Testis (tissue), 3 donors: ENCODE results near the gene NPAS1. TPM values are rescaled to one million over a fixed set of nuclear protein-coding genes. Genes with fewer than 3 reads are reported as not detected.
"Not testable (repeated sequence)": the region's sequence is repeated elsewhere in the genome, so short reads cannot be mapped to it uniquely, and the experiment has no call there.

Experiments used
- DNase-seq: peaks from one replicate; pipeline ENCODE4 v3.0.0-alpha.2; 2019
- H3K27ac ChIP-seq, 2 donors: fragments of 200-600 bp; sonication (generic); one replicate each; pipeline ENCODE4 v1.5.1; 2019
- H3K27me3 ChIP-seq: fragments of 200-600 bp; sonication (generic); one replicate; pipeline ENCODE4 v1.5.1; 2019
- H3K36me3 ChIP-seq: fragments of 200-600 bp; sonication (generic); one replicate; pipeline ENCODE4 v1.5.1; 2017; ENCODE audit warnings: low read depth; ENCODE audit errors: missing control alignments
- H3K4me1 ChIP-seq: fragments of 200-600 bp; sonication (generic); one replicate; pipeline ENCODE4 v1.5.1; 2019
- H3K4me3 ChIP-seq, 2 donors: fragments of 200-600 bp; sonication (generic); one replicate each; pipeline ENCODE4 v1.5.1; 2017 to 2019
- H3K9me3 ChIP-seq: fragments of 200-600 bp; sonication (generic); one replicate; pipeline ENCODE4 v1.5.1; 2017
- CTCF ChIP-seq, 3 experiments: fragments of 450-650 bp in 2 of 3; fragments of 200-600 bp in 1 of 3; sonication (generic) in 1 of 3; IDR thresholded peaks; one replicate each; pipeline ENCODE4 v1.5.1; 2016 to 2019; ENCODE audit warnings: antibody characterized with exemption in 3 of 3, mild to moderate bottlenecking in 2 of 3, moderate library complexity in 1 of 3
- POLR2A ChIP-seq: fragments of 450-650 bp; IDR thresholded peaks from one replicate; pipeline ENCODE4 v1.6.1; 2017; ENCODE audit warnings: antibody characterized with exemption, mild to moderate bottlenecking, moderate library complexity
- WGBS, 2 donors: methylation state at CpG; one replicate each; pipeline ENCODE4 v1.1.5; 2018; 5-methylcytosine and 5-hydroxymethylcytosine counted together
- intact Hi-C: fragments of 100-400 bp; cut with DNase I; formaldehyde crosslinking; loops from one replicate; pipeline ENCODE4 v1.15.1; 2023; ENCODE audit warnings: low total_unique reads
- polyA plus RNA-seq: library from polyadenylated mRNA; stranded (reverse); fragments of 350-450 nt; fragmentation: Illumina TruSeq; extraction: RNeasy Lipid Tissue Mini Kit (QIAGEN cat#74804); gene quantifications from one replicate; pipeline ENCODE4 v1.2.3, GENCODE V29; 2014; ENCODE audit warnings: low read depth, low replicate concordance; ENCODE audit not compliant: insufficient read depth
- total RNA-seq, 2 donors: library from RNA; depleted of rRNA; stranded (reverse); fragments of >200 nt; gene quantifications; one replicate each; pipeline ENCODE4 v1.2.3, GENCODE V29; 2016

The NPAS1 gene
- total and polyA plus RNA-seq, 3 donors from 2014 or later: 1.1 to 2.5 (median 1.1) TPM

- H3K27ac ChIP-seq: no peak overlapping the region
- H3K9me3 ChIP-seq: no peaks in the 10 kb centered on the region
- TF ChIP-seq CTCF (IDR thresholded peaks at IDR 0.05): no peak
- no peak for TF ChIP-seq POLR2A
- H3K4me3 ChIP-seq: no peak overlapping the region
- WGBS, 2 donors: 73 to 80% methylated on average over 12 to 15 of the region's 15 CpGs
- intact Hi-C loops: no loop called here
- no peak for DNase-seq
- no peaks in the 10 kb centered on the region for H3K4me1 ChIP-seq
- H3K27me3 ChIP-seq: no peaks in the 10 kb centered on the region
- no peaks in the 10 kb centered on the region for H3K36me3 ChIP-seq
These were observed 14.4 kb upstream of the NPAS1 start for GRCh38 chr19:47005164-47005641.

GRCh38 chr19:47005873-47006272, 13.8 kb upstream of the NPAS1 start:
- no peaks in the 10 kb centered on the region for H3K36me3 ChIP-seq
- no peak overlapping the region for H3K27ac ChIP-seq
- H3K4me1 ChIP-seq: no peaks in the 10 kb centered on the region
- H3K27me3 ChIP-seq: no peaks in the 10 kb centered on the region
- no peak for DNase-seq
- WGBS, 2 donors: 89 to 91% methylated on average over 4 of the region's 4 CpGs
- intact Hi-C loops: no loop called here
- no peaks in the 10 kb centered on the region for H3K9me3 ChIP-seq
- no peak overlapping the region for H3K4me3 ChIP-seq
- TF ChIP-seq CTCF (IDR thresholded peaks at IDR 0.05) (no peak), POLR2A (no peak)

- no peaks in the 10 kb centered on the region for H3K36me3 ChIP-seq
- H3K27ac ChIP-seq: no peak overlapping the region
- H3K27me3 ChIP-seq: no peaks in the 10 kb centered on the region
- no peak for DNase-seq
- no peak overlapping the region for H3K4me3 ChIP-seq
- WGBS, 2 donors: 82 to 85% methylated on average over 8 of the region's 8 CpGs
- TF ChIP-seq POLR2A (no peak), CTCF (IDR thresholded peaks at IDR 0.05) (no peak)
- no peaks in the 10 kb centered on the region for H3K9me3 ChIP-seq
- H3K4me1 ChIP-seq: no peaks in the 10 kb centered on the region
- intact Hi-C loops: no loop called here
These were observed 13.1 kb upstream of the NPAS1 start for GRCh38 chr19:47006496-47006895.

GRCh38 chr19:47010549-47010948, 9.1 kb upstream of the NPAS1 start:
- H3K9me3 ChIP-seq, intact Hi-C loops, H3K27me3 ChIP-seq, H3K4me1 ChIP-seq, DNase-seq, H3K36me3 ChIP-seq, H3K27ac ChIP-seq, H3K4me3 ChIP-seq: not testable (repeated sequence)
- WGBS, 2 donors: 72 to 77% methylated on average over 7 to 8 of the region's 8 CpGs

- intact Hi-C loops: no loop called here
- DNase-seq: no peak
- no peaks in the 10 kb centered on the region for H3K9me3 ChIP-seq
- H3K36me3 ChIP-seq: no peaks in the 10 kb centered on the region
- H3K27me3 ChIP-seq: no peaks in the 10 kb centered on the region
- H3K4me3 ChIP-seq: no peak overlapping the region
- 12 to 15% methylated on average over 8 of the region's 8 CpGs for WGBS, 2 donors
- H3K4me1 ChIP-seq: peaks cover 5% of the 10 kb centered on the region
- H3K27ac ChIP-seq: no peak overlapping the region
- TF ChIP-seq CTCF (IDR thresholded peaks at IDR 0.05): no peak
- TF ChIP-seq POLR2A: no peak
These were observed 7.0 kb upstream of the NPAS1 start for GRCh38 chr19:47012617-47013016.
